ENCODE data around the gene MITF. TPM values are rescaled to one million over a fixed set of nuclear protein-coding genes. Genes with fewer than 3 reads are reported as not detected.

Gene MITF
- total and polyA plus RNA-seq, 8 donors: 1.8 to 9.7 (median 5.5) TPM

DNA sequence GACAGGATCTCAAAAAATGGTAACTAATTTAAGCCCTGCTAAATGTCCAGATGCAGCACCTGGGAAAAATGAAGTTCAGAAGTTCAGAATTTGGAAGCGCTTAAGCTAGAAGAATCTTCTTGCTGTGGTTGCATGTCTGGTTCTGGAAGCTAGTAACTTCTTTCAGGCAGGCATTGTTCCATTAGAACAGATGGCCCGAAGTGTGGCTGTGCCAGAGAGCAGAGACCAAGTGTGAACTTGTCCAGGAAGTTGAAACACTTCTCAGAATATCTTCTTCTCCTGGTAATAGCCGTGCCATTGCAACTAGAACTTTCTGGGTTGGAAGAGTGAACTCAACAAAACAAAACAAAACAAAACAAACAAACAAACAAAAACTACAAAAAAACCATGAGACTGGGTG lies 80.0 kb downstream of the MITF start:
- H3K36me3 ChIP-seq: no peaks in the 10 kb centered on the region

DNA sequence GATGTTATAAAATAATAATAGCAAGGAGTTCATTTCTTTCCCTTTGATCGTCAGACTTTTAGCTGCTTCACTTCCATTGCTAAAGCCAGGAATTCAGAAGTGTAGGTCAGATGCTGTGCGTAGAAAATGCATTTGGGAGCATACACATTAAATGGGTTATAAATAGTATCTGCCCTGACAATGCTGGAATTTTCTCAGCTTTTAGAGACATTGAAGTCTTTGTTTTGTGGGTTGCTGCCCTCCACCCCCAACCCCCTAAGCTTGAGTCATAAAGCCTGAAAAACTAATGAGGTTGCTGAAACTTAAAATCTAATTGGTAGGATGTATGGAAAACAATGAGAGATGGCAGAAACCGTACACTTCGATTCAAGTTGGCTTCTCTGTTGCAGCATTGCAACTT lies 81.9 kb downstream of the MITF start:
- no peaks in the 10 kb centered on the region for H3K4me1 ChIP-seq
- H3K27ac ChIP-seq: no peak overlapping the region
- ATAC-seq (no peak), FAIRE-seq (no peak), DNase-seq (no peak)
- no peaks in the 10 kb centered on the region for H3K9me3 ChIP-seq
- no peak overlapping the region for H3K4me3 ChIP-seq
- TF ChIP-seq, protein P1, sequence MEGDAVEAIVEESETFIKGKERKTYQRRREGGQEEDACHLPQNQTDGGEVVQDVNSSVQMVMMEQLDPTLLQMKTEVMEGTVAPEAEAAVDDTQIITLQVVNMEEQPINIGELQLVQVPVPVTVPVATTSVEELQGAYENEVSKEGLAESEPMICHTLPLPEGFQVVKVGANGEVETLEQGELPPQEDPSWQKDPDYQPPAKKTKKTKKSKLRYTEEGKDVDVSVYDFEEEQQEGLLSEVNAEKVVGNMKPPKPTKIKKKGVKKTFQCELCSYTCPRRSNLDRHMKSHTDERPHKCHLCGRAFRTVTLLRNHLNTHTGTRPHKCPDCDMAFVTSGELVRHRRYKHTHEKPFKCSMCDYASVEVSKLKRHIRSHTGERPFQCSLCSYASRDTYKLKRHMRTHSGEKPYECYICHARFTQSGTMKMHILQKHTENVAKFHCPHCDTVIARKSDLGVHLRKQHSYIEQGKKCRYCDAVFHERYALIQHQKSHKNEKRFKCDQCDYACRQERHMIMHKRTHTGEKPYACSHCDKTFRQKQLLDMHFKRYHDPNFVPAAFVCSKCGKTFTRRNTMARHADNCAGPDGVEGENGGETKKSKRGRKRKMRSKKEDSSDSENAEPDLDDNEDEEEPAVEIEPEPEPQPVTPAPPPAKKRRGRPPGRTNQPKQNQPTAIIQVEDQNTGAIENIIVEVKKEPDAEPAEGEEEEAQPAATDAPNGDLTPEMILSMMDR (IDR thresholded peaks at IDR 0.05): no peak
- H3K36me3 ChIP-seq: no peaks in the 10 kb centered on the region
- WGBS, 2 donors: 93% methylated on average over 4 of the region's 4 CpGs
- no peaks in the 10 kb centered on the region for H3K27me3 ChIP-seq
- intact Hi-C loops (cut with DNase I): no loop called here

More for the DNA sequence above, 80.0 kb downstream of the MITF start:
- no peak for FAIRE-seq
- intact Hi-C loops (cut with DNase I): no loop called here
- H3K9me3 ChIP-seq: no peaks in the 10 kb centered on the region
- H3K4me3 ChIP-seq: no peak overlapping the region
- 17 to 64% methylated on average over 3 of the region's 3 CpGs for WGBS, 2 donors
- H3K27ac ChIP-seq: no peak overlapping the region
- no peaks in the 10 kb centered on the region for H3K27me3 ChIP-seq
- TF ChIP-seq, protein P1 (IDR thresholded peaks at IDR 0.05): no peak
- no peaks in the 10 kb centered on the region for H3K4me1 ChIP-seq
- ATAC-seq: peak in 3 of 4 donors; percentile 63 to 72 (median 66)
- peak in 1 of 6 donors; percentile 5 for DNase-seq

DNA sequence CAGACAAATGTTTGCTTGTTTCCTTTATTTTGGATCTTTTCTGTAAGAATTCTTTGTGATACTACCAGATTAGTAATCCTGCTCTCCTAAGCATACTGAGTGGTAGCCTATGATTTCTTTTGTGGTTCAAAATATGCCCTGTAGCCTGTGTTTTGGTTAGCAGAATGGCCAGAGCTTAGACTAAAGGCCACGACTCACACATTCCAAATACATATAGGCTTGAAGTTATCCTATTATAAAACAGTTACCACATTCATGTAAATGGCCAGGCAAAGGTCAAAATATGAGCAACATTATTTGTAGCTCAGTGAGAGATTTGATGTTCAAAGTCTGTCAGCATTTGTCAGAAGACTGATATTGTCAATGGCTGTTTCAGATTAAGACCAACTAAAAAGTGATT lies 84.5 kb downstream of the MITF start:
- TF ChIP-seq, protein P1 (IDR thresholded peaks at IDR 0.05): no peak
- Histone ChIP-seq H3K36me3 (no peaks in the 10 kb centered on the region), H3K9me3 (no peaks in the 10 kb centered on the region), H3K27ac (no peak overlapping the region), H3K27me3 (no peaks in the 10 kb centered on the region), H3K4me1 (no peaks in the 10 kb centered on the region), H3K4me3 (no peak overlapping the region)
- no peak for ATAC-seq
- no peak for FAIRE-seq
- 93 to 94% methylated on average over 1 of the region's 1 CpG for WGBS, 2 donors
- no peak for DNase-seq
- intact Hi-C loops (cut with DNase I): no loop called here

DNA sequence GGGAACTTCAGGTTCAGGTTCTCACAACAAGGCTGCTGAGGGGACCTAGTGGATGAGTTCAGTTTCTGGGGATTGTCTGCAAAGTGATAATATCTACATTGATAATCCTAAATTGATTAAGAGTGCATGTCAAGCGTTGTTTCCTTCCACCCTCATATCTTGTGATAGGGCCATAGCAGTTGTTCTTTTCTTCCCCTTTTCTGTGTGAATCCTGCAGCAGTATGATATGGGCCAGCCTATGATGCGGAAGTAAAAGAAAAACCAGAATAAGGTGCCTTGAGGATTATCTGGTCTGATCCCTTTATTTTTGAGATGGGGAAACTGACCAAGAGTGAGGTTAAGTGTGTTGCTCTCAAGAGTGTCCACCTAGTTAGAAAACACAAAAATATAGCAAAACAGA lies 86.2 kb downstream of the MITF start:
- TF ChIP-seq, protein P1 (IDR thresholded peaks at IDR 0.05): no peak
- ATAC-seq (no peak), DNase-seq (no peak), FAIRE-seq (no peak)
- no peak overlapping the region for H3K4me3 ChIP-seq
- 92% methylated on average over 2 of the region's 2 CpGs for WGBS, 2 donors
- no peaks in the 10 kb centered on the region for H3K9me3 ChIP-seq
- no peak overlapping the region for H3K27ac ChIP-seq
- H3K27me3 ChIP-seq: no peaks in the 10 kb centered on the region
- H3K36me3 ChIP-seq: no peaks in the 10 kb centered on the region
- intact Hi-C loops (cut with DNase I): no loop called here
- no peaks in the 10 kb centered on the region for H3K4me1 ChIP-seq

DNA sequence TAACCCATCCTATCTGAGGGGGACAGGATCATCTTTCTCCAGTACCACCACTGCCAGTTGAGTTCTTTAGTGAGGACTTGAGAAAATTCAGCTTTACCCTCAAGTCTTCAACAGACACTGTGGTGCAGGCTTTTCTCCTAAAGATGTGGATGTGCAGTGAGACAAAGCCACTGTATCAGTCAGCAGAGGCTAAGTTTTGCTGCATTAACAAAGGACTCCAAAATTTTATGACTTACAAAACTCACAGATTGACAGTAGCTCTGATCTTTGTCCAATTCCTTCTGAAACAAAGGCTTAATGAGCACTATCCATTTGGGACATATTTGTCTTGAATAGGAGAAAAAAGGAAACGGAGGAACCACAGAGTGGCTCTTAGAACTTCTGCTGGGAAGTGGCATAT lies 87.9 kb downstream of the MITF start:
- FAIRE-seq: no peak
- intact Hi-C loops (cut with DNase I): no loop called here
- no peak overlapping the region for H3K27ac ChIP-seq

More for the DNA sequence above, 87.9 kb downstream of the MITF start:
- WGBS, 2 donors: 42 to 52% methylated on average over 1 of the region's 1 CpG
- Histone ChIP-seq H3K4me3 (no peak overlapping the region), H3K4me1 (no peaks in the 10 kb centered on the region), H3K36me3 (no peaks in the 10 kb centered on the region), H3K27me3 (no peaks in the 10 kb centered on the region), H3K9me3 (no peaks in the 10 kb centered on the region)
- no peak for DNase-seq
- TF ChIP-seq, protein P1 (IDR thresholded peaks at IDR 0.05): no peak
- ATAC-seq: no peak
